Esophagus squamous epithelium (tissue), 5 donors: Measurements from ENCODE around the gene CNOT8. TPM values are rescaled to one million over a fixed set of nuclear protein-coding genes. Genes with fewer than 3 reads are reported as not detected.

Experiments used
- DNase-seq: peaks from one replicate; lab custom pipeline; 2025; lab: John Stamatoyannopoulos, UW
- H3K27ac ChIP-seq, 4 donors: fragments of 200-600 bp; sonication (generic); one replicate each; pipeline ENCODE4 v1.5.1; 2016 to 2019; ENCODE audit warnings: mild to moderate bottlenecking in 1 of 4
- H3K27me3 ChIP-seq, 4 donors: fragments of 200-600 bp; sonication (generic); 1 replicate in 3 of 4; 2 replicates in 1 of 4; pipeline versions ENCODE4 v1.5.1 to v1.6.0; 2017 to 2021; ENCODE audit warnings: antibody characterized with exemption in 1 of 4
- H3K36me3 ChIP-seq, 3 donors: fragments of 200-600 bp; sonication (generic); one replicate each; pipeline ENCODE4 v1.5.1; 2016 to 2019
- H3K4me1 ChIP-seq, 3 donors: fragments of 200-600 bp; sonication (generic); one replicate each; pipeline ENCODE4 v1.5.1; 2017 to 2019
- H3K4me3 ChIP-seq, 4 donors: fragments of 200-600 bp; sonication (generic); 1 replicate in 3 of 4; 2 replicates in 1 of 4; pipeline ENCODE4 v1.5.1; 2016 to 2019; ENCODE audit warnings: mild to moderate bottlenecking in 2 of 4, moderate library complexity in 1 of 4
- H3K9me3 ChIP-seq, 3 donors: fragments of 200-600 bp; sonication (generic); one replicate each; pipeline ENCODE4 v1.5.1; 2016 to 2019
- CTCF ChIP-seq, 6 experiments: fragments of 450-650 bp in 4 of 6; fragments of 200-600 bp in 2 of 6; sonication (generic) in 2 of 6; IDR thresholded peaks; one replicate each; pipeline ENCODE4 v1.5.1; 2016 to 2019; ENCODE audit warnings: antibody characterized with exemption in 6 of 6, mild to moderate bottlenecking in 4 of 6, moderate library complexity in 4 of 6
- POLR2A ChIP-seq, 4 donors: fragments of 450-650 bp; IDR thresholded peaks; one replicate each; pipeline ENCODE4 v1.6.1; 2017; ENCODE audit warnings: antibody characterized with exemption in 4 of 4, mild to moderate bottlenecking in 4 of 4, moderate library complexity in 3 of 4
- WGBS, 2 donors: methylation state at CpG; one replicate each; pipeline ENCODE4 v1.1.5; 2018; 5-methylcytosine and 5-hydroxymethylcytosine counted together
- intact Hi-C: fragments of 100-400 bp; cut with DNase I; formaldehyde crosslinking; loops from one replicate; pipeline ENCODE4 v1.15.0; 2022
- total RNA-seq, 4 donors: library from RNA; depleted of rRNA; stranded (reverse); fragments of >200 nt; gene quantifications; one replicate each; pipeline ENCODE4 v1.1.0, GENCODE V29; 2016
- donor health status: DM: yes; HTN: yes; CAD: no.

The CNOT8 gene
- total RNA-seq, 4 donors from 2014 or later = 32.8 to 55.0 (median 40.3) TPM

- no peaks in the 10 kb centered on the region for H3K27me3 ChIP-seq
- 86 to 91% methylated on average over 5 of the region's 5 CpGs for WGBS, 2 donors
- H3K4me1 ChIP-seq = peaks cover 0 to 15% (median 0%) of the 10 kb centered on the region in 3 donors
- TF ChIP-seq POLR2A (IDR thresholded peaks at IDR 0.05) = no peak
- TF ChIP-seq CTCF (IDR thresholded peaks at IDR 0.05) = peak in 1 of 6 experiments; percentile 12
- DNase-seq = no peak
- no peaks in the 10 kb centered on the region for H3K9me3 ChIP-seq
- no peak overlapping the region for H3K4me3 ChIP-seq
- H3K36me3 ChIP-seq = peaks cover 12 to 94% (median 29%) of the 10 kb centered on the region in 3 donors
- H3K27ac ChIP-seq = no peak overlapping the region
- intact Hi-C loops = no loop called here
These were observed 10.3 kb downstream of the CNOT8 start for GRCh38 chr5:154868702-154869101.

DNA sequence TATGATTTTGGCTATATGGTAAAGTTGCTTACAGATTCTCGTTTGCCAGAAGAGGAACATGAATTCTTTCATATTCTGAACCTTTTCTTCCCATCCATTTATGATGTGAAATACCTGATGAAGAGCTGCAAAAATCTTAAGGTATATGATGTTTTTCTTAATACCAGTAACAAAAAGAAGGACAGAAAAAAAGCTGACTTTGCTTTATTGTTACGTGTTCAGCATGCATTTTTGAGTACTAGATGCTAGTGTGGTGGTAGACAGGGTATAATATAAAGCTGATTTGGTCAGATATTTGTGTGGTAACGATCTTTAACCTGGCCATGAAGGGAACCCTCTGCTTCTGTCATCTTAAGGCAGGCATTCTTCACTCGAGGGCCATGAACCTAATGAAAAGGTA lies 13.3 kb downstream of the CNOT8 start:
- H3K9me3 ChIP-seq = no peaks in the 10 kb centered on the region
- H3K36me3 ChIP-seq = peaks cover 23 to 94% (median 40%) of the 10 kb centered on the region in 3 donors
- H3K4me3 ChIP-seq = no peak overlapping the region
- intact Hi-C loops = no loop called here
- 92 to 93% methylated on average over 4 of the region's 4 CpGs for WGBS, 2 donors
- TF ChIP-seq CTCF (IDR thresholded peaks at IDR 0.05) (no peak), POLR2A (IDR thresholded peaks at IDR 0.05) (no peak)
- H3K27ac ChIP-seq = no peak overlapping the region
- no peaks in the 10 kb centered on the region for H3K27me3 ChIP-seq
- peaks cover 0 to 4% (median 0%) of the 10 kb centered on the region in 3 donors for H3K4me1 ChIP-seq
- DNase-seq = no peak

DNA sequence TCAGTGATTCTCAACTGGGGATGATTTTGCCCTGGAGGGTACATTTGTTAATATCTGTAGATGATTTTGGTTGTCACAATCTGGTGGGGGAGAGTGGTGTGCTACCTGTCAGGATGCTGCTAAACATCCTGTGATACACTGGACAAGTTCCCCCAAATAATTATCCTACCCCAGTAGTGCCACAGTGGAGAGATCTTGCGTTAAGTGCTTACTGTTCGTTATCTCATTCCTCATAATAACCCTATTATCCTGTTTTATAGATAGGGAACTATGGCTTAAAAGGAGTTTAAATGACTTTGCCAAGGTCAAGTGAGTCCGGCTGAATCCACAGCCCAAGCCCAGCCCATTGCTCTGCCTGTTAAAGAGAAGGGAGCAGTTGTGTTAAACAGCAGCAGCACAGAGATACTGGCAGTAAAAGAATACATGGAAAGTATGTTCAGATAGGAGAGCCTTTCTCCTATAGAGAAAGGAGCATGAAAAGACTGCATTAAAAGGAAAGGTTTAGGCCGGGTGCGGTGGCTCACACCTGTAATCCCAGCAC lies 15.4 kb downstream of the CNOT8 start:
- H3K4me1 ChIP-seq = no peaks in the 10 kb centered on the region
- no peak overlapping the region for H3K4me3 ChIP-seq
- TF ChIP-seq POLR2A (IDR thresholded peaks at IDR 0.05) (no peak), CTCF (IDR thresholded peaks at IDR 0.05) (no peak)
- intact Hi-C loops = no loop called here
- 91 to 100% methylated on average over 5 of the region's 5 CpGs for WGBS, 2 donors
- DNase-seq = no peak
- peaks cover 0 to 11% (median 6%) of the 10 kb centered on the region in 3 donors for H3K9me3 ChIP-seq
- peak overlapping the region in 2 of 4 donors; percentile 15 for H3K27ac ChIP-seq
- peaks cover 23 to 85% (median 40%) of the 10 kb centered on the region in 3 donors for H3K36me3 ChIP-seq
- no peaks in the 10 kb centered on the region for H3K27me3 ChIP-seq

- no peak overlapping the region for H3K4me3 ChIP-seq
- peaks cover 0 to 23% (median 12%) of the 10 kb centered on the region in 3 donors for H3K9me3 ChIP-seq
- H3K27me3 ChIP-seq = no peaks in the 10 kb centered on the region
- no peaks in the 10 kb centered on the region for H3K4me1 ChIP-seq
- no peak for DNase-seq
- no peak overlapping the region for H3K27ac ChIP-seq
- no peak for TF ChIP-seq POLR2A (IDR thresholded peaks at IDR 0.05)
- no peak for TF ChIP-seq CTCF (IDR thresholded peaks at IDR 0.05)
- peaks cover 11 to 53% (median 20%) of the 10 kb centered on the region in 3 donors for H3K36me3 ChIP-seq
- WGBS, 2 donors = 84 to 97% methylated on average over 11 to 13 of the region's 14 CpGs
- intact Hi-C loops = no loop called here
These were observed 20.4 kb downstream of the CNOT8 start for GRCh38 chr5:154878642-154879335.

DNA sequence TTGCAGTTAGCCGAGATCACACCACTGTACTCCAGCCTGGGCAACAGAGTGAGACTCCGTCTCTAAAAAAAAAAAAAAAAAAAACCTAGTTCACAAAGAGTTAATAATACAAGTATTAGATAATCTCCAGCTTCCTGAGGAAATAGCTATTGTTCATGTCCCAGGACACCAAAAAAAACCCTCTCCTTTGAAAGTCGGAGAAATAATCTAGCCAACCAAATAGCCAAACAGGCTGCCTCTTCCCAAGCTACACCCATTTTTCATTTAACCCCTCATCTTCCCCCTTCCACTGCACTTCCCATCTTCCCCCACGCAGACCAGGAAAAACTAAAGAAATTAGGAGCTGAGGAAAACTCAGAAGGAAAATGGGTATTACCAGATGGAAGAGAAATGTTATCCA lies 23.6 kb downstream of the CNOT8 start:
- no peak overlapping the region for H3K27ac ChIP-seq
- H3K4me1 ChIP-seq = no peaks in the 10 kb centered on the region
- WGBS, 2 donors = 68 to 82% methylated on average over 4 of the region's 4 CpGs
- no peak overlapping the region for H3K4me3 ChIP-seq
- no peak for TF ChIP-seq POLR2A (IDR thresholded peaks at IDR 0.05)
- TF ChIP-seq CTCF (IDR thresholded peaks at IDR 0.05) = no peak
- H3K9me3 ChIP-seq = peaks cover 10 to 53% (median 34%) of the 10 kb centered on the region in 3 donors
- no peaks in the 10 kb centered on the region for H3K27me3 ChIP-seq
- H3K36me3 ChIP-seq = peaks cover 3 to 51% (median 10%) of the 10 kb centered on the region in 3 donors
- intact Hi-C loops = no loop called here
- no peak for DNase-seq
